HEK293 (cell line): Measurements from ENCODE around the gene DCUN1D2.
"Not testable (repeated sequence)": the region's sequence is repeated elsewhere in the genome, so short reads cannot be mapped to it uniquely, and the experiment has no call there.

Experiments
- CTCF ChIA-PET: fragments of 350-600 bp; formaldehyde crosslinking; extraction: SDS; loops from one replicate; lab custom pipeline; 2021; ENCODE audit warnings: antibody characterized with exemption; lab: Yijun Ruan, JAX
- POLR2A ChIA-PET: fragments of 300-600 bp; formaldehyde crosslinking; extraction: SDS; loops from one replicate; lab custom pipeline; 2020; ENCODE audit warnings: antibody characterized with exemption, inconsistent platforms; lab: Yijun Ruan, JAX
- H3K27ac ChIP-seq: fragments of 200-500 bp; sonication (Bioruptor generic); 2 replicates; pipeline ENCODE4 v1.5.1; 2014; ENCODE audit warnings: low read depth, low read length, control low read depth, inconsistent platforms; ENCODE audit errors: extremely low read depth
- H3K36me3 ChIP-seq, 2 experiments: fragments of 200-500 bp in 1 of 2; sonication (Bioruptor generic) in 1 of 2; 1 replicate in 1 of 2; 2 replicates in 1 of 2; pipeline ENCODE4 v1.5.1; 2014 to 2017; ENCODE audit warnings: inconsistent platforms in 2 of 2, low read length in 2 of 2; ENCODE audit not compliant: control insufficient read depth in 2 of 2, insufficient read depth in 1 of 2
- H3K4me1 ChIP-seq: fragments of 200-500 bp; sonication (Bioruptor generic); 2 replicates; pipeline ENCODE4 v1.5.1; 2014; ENCODE audit warnings: mild to moderate bottlenecking, low read length, inconsistent platforms; ENCODE audit not compliant: control insufficient read depth, insufficient read depth
- H3K4me3 ChIP-seq: 2 replicates; pipeline ENCODE4 v1.5.1; 2011; ENCODE audit warnings: low read depth, mild to moderate bottlenecking, control low read depth, low read length, moderate library complexity
- H3K9me3 ChIP-seq: fragments of 200-500 bp; sonication (Bioruptor generic); 2 replicates; pipeline ENCODE4 v1.5.1; 2014; ENCODE audit warnings: low read depth, low read length, inconsistent platforms; ENCODE audit not compliant: control insufficient read depth, insufficient read depth
- MYNN ChIP-seq: fragments of 450-650 bp; formaldehyde crosslinking; IDR thresholded peaks from 2 replicates; pipeline ENCODE4 v1.5.1; 2016; ENCODE audit warnings: missing biosample characterization, missing genetic modification characterization, borderline replicate concordance
- OVOL3 ChIP-seq: fragments of 450-650 bp; formaldehyde crosslinking; IDR thresholded peaks from 2 replicates; pipeline ENCODE4 v1.5.1; 2016; ENCODE audit warnings: missing biosample characterization, missing genetic modification characterization
- PBX3 ChIP-seq: sonication (generic); formaldehyde crosslinking; IDR thresholded peaks from 2 replicates; pipeline ENCODE4 v1.8.1; 2022; ENCODE audit warnings: mild to moderate bottlenecking, moderate library complexity, missing genetic modification reagents
- SETDB1 ChIP-seq: IDR thresholded peaks from one replicate; pipeline ENCODE4 v1.6.1; 2017; ENCODE audit warnings: mild to moderate bottlenecking, low read length, moderate library complexity, mixed read lengths; ENCODE audit not compliant: insufficient read length
- YY2 ChIP-seq: fragments of 450-650 bp; formaldehyde crosslinking; IDR thresholded peaks from 2 replicates; pipeline ENCODE4 v1.5.1; 2016; ENCODE audit warnings: missing biosample characterization, missing genetic modification characterization
- ZBTB8A ChIP-seq: fragments of 450-650 bp; formaldehyde crosslinking; IDR thresholded peaks from 2 replicates; pipeline ENCODE4 v1.5.1; 2016; ENCODE audit warnings: missing biosample characterization, missing genetic modification characterization
- ZFP3 ChIP-seq: fragments of 450-650 bp; formaldehyde crosslinking; IDR thresholded peaks from 2 replicates; pipeline ENCODE4 v1.5.1; 2016; ENCODE audit warnings: low read depth, missing biosample characterization, missing genetic modification characterization
- ZFP69B ChIP-seq: fragments of 450-650 bp; formaldehyde crosslinking; IDR thresholded peaks from 2 replicates; pipeline ENCODE4 v1.5.1; 2016; ENCODE audit warnings: missing biosample characterization, missing genetic modification characterization
- ZNF121 ChIP-seq: fragments of 450-650 bp; formaldehyde crosslinking; IDR thresholded peaks from 2 replicates; pipeline ENCODE4 v1.5.1; 2016; ENCODE audit warnings: missing biosample characterization, missing genetic modification characterization
- ZNF157 ChIP-seq: fragments of 450-650 bp; formaldehyde crosslinking; IDR thresholded peaks from 2 replicates; pipeline ENCODE4 v1.5.1; 2016; ENCODE audit warnings: missing biosample characterization, missing genetic modification characterization
- ZNF174 ChIP-seq: fragments of 450-650 bp; formaldehyde crosslinking; IDR thresholded peaks from 2 replicates; pipeline ENCODE4 v1.5.0; 2017; ENCODE audit warnings: missing biosample characterization, mild to moderate bottlenecking, missing genetic modification characterization
- ZNF23 ChIP-seq: fragments of 450-650 bp; formaldehyde crosslinking; IDR thresholded peaks from 2 replicates; pipeline ENCODE4 v1.5.1; 2016; ENCODE audit warnings: missing biosample characterization, missing genetic modification characterization, borderline replicate concordance
- ZNF404 ChIP-seq: fragments of 450-650 bp; formaldehyde crosslinking; IDR thresholded peaks from 2 replicates; pipeline ENCODE4 v1.5.1; 2017; ENCODE audit warnings: missing biosample characterization, missing genetic modification characterization
- ZNF416 ChIP-seq: fragments of 450-650 bp; formaldehyde crosslinking; IDR thresholded peaks from 2 replicates; pipeline ENCODE4 v1.5.1; 2016; ENCODE audit warnings: missing biosample characterization, missing genetic modification characterization
- ZNF548 ChIP-seq: fragments of 450-650 bp; formaldehyde crosslinking; IDR thresholded peaks from 2 replicates; pipeline ENCODE4 v1.5.1; 2016; ENCODE audit warnings: missing biosample characterization, missing genetic modification characterization
- TF ChIP-seq, protein P1 (sequence below): fragments of 450-650 bp; formaldehyde crosslinking; IDR thresholded peaks from 2 replicates; pipeline ENCODE4 v1.5.1; 2016; ENCODE audit warnings: missing biosample characterization, missing genetic modification characterization, low read depth
- TF ChIP-seq, protein P2 (sequence below): fragments of 450-650 bp; formaldehyde crosslinking; IDR thresholded peaks from 2 replicates; pipeline ENCODE4 v1.5.1; 2017; ENCODE audit warnings: missing biosample characterization, missing genetic modification characterization

The DCUN1D2 gene

GRCh38 chr13:113527272-113527958, 36.9 kb upstream of the DCUN1D2 start:
- no peak overlapping the region for H3K4me3 ChIP-seq
- CTCF ChIA-PET, result no interaction called here
- H3K4me1 ChIP-seq, result no peaks in the 10 kb centered on the region
- no peak for TF ChIP-seq SETDB1
- no peak for TF ChIP-seq YY2 (tag by site-specific recombination)
- TF ChIP-seq ZBTB8A, result no peak
- TF ChIP-seq, protein P1, sequence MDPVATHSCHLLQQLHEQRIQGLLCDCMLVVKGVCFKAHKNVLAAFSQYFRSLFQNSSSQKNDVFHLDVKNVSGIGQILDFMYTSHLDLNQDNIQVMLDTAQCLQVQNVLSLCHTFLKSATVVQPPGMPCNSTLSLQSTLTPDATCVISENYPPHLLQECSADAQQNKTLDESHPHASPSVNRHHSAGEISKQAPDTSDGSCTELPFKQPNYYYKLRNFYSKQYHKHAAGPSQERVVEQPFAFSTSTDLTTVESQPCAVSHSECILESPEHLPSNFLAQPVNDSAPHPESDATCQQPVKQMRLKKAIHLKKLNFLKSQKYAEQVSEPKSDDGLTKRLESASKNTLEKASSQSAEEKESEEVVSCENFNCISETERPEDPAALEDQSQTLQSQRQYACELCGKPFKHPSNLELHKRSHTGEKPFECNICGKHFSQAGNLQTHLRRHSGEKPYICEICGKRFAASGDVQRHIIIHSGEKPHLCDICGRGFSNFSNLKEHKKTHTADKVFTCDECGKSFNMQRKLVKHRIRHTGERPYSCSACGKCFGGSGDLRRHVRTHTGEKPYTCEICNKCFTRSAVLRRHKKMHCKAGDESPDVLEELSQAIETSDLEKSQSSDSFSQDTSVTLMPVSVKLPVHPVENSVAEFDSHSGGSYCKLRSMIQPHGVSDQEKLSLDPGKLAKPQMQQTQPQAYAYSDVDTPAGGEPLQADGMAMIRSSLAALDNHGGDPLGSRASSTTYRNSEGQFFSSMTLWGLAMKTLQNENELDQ (tag by site-specific recombination), result no peak
- no peak for TF ChIP-seq ZNF23
- TF ChIP-seq OVOL3, result no peak
- TF ChIP-seq ZNF416 (tag by site-specific recombination), result no peak
- no peak overlapping the region for H3K27ac ChIP-seq
- H3K36me3 ChIP-seq, result peaks cover 3 to 55% of the 10 kb centered on the region in 2 experiments; a peak in 2 of 3 replicates
- no peaks in the 10 kb centered on the region for H3K9me3 ChIP-seq
- POLR2A ChIA-PET, result no interaction called here

GRCh38 chr13:113526466-113527220, 36.1 kb upstream of the DCUN1D2 start:
- Histone ChIP-seq H3K4me3 (no peak overlapping the region), H3K9me3 (no peaks in the 10 kb centered on the region), H3K4me1 (no peaks in the 10 kb centered on the region), H3K27ac (no peak overlapping the region), H3K36me3 (peaks cover 3 to 52% of the 10 kb centered on the region in 2 experiments; a peak in 2 of 3 replicates)
- TF ChIP-seq ZFP3 (tag by site-specific recombination) (no peak), ZNF174 (tag by site-specific recombination) (no peak), ZNF121 (peak; percentile 73)
- ChIA-PET POLR2A (no interaction called here), CTCF (no interaction called here)

DNA sequence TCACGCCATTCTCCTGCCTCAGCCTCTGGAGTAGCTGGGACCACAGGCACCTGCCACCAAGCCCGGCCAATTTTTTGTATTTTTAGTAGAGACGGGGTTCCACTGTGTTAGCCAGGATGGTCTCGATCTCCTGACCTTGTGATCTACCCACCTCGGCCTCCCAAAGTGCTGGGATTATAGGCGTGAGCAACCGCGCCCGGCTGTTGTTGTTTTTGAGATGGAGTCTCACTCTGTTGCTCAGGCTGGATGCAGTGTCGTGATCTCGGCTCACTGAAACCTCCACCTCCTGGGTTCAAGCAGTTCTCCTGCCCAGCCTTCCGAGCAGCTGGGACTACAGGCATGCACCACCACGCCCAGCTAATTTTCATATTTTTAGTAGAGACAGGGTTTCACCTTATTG, 31.9 kb upstream of the DCUN1D2 start:
- POLR2A ChIA-PET, CTCF ChIA-PET, H3K27ac ChIP-seq, H3K4me1 ChIP-seq, H3K9me3 ChIP-seq, H3K4me3 ChIP-seq: not testable (repeated sequence)
- H3K36me3 ChIP-seq, result peaks cover 8 to 48% of the 10 kb centered on the region in 2 experiments; a peak in 2 of 3 replicates

DNA sequence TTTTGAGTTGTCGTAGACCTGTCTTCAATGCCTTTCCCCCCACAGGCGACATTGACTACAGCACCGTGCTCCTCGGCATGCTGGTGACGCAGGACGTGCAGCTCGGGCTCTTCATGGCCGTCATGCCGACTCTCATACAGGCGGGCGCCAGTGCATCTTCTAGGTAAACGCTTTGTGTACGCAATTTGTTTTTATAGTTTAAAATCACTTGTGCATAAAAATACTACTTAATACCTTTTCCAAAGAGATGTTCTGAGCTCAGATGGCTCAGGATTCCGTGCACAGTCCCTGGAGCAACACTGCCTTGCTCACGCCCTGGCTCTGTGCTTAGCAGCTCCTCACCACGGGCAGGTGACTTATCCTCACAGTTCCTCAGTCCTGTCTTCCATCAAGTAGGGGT, 30.1 kb upstream of the DCUN1D2 start:
- ChIA-PET POLR2A (no interaction called here), CTCF (no interaction called here)
- TF ChIP-seq MYNN (tag by site-specific recombination), result no peak
- Histone ChIP-seq H3K36me3 (peaks cover 12 to 35% of the 10 kb centered on the region in 2 experiments; a peak in 2 of 3 replicates), H3K9me3 (no peaks in the 10 kb centered on the region), H3K4me3 (no peak overlapping the region), H3K27ac (no peak overlapping the region), H3K4me1 (no peaks in the 10 kb centered on the region)

DNA sequence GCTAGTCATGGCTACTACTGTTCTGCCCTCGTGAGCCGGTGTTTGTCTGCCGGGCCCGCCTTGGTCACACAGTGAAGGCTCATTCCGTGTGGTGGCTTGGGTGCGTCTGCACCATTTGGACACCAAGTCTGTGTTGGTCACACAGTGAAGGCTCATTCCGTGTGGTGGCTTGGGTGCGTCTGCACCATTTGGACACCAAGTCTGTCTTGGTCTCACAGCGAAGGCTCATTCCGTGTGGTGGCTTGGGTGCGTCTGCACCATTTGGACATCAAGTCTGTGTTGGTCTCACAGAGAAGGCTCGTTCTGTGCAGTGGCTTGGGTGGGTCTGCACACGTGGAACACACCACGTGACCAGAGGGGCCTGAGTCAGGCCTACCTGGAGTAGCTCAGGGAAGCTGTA, 29.0 kb upstream of the DCUN1D2 start:
- peaks cover 12 to 34% of the 10 kb centered on the region in 2 experiments; a peak in 2 of 3 replicates for H3K36me3 ChIP-seq
- H3K4me1 ChIP-seq, result no peaks in the 10 kb centered on the region
- no peaks in the 10 kb centered on the region for H3K9me3 ChIP-seq
- no peak overlapping the region for H3K27ac ChIP-seq
- ChIA-PET POLR2A (interaction anchor here (0.6 kb wide), 1 partner anchor 13 kb away, joined by 5 read pairs; no protein-coding TSS in a partner anchor), CTCF (interaction anchor here (0.7 kb wide), 2 partner anchors 24 to 39 kb away, joined by 3 to 7 read pairs; no protein-coding TSS in a partner anchor)
- H3K4me3 ChIP-seq, result no peak overlapping the region
- TF ChIP-seq ZNF404 (no peak), ZFP69B (no peak), ZNF157 (tag by site-specific recombination) (no peak), ZNF548 (tag by site-specific recombination) (no peak), PBX3 (CRISPR knock-in tag) (no peak)
- TF ChIP-seq, protein P2, sequence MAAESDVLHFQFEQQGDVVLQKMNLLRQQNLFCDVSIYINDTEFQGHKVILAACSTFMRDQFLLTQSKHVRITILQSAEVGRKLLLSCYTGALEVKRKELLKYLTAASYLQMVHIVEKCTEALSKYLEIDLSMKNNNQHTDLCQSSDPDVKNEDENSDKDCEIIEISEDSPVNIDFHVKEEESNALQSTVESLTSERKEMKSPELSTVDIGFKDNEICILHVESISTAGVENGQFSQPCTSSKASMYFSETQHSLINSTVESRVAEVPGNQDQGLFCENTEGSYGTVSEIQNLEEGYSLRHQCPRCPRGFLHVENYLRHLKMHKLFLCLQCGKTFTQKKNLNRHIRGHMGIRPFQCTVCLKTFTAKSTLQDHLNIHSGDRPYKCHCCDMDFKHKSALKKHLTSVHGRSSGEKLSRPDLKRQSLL (tag by site-specific recombination), result no peak
